ENCODE data around the gene SEPTIN5. TPM values are rescaled to one million over a fixed set of nuclear protein-coding genes. Genes with fewer than 3 reads are reported as not detected.

The SEPTIN5 gene
- total and polyA plus RNA-seq, 9 of the 15 experiments (the other 6 are each of a cell fraction or from before 2014, with no cell fraction given): 0.03 to 195 (median 119) TPM

GRCh38 chr22:19715188-19715930 is 1.1 kb downstream of the SEPTIN5 start (continued):
- TF ChIP-seq ZNF23 (CRISPR knock-in tag; IDR thresholded peaks at IDR 0.05) (no peak), YY1 (IDR thresholded peaks at IDR 0.05; ENCODE audit: borderline replicate concordance in 1 of 3, control insufficient read depth in 1 of 3, extremely low read depth in 1 of 3, insufficient read depth in 3 of 3, insufficient read length in 1 of 3, insufficient replicate concordance in 2 of 3, low read depth in 1 of 3, low read length in 2 of 3) (peak in 1 of 3 experiments; percentile 7), ZNF655 (CRISPR knock-in tag; IDR thresholded peaks at IDR 0.05) (no peak), ETS1 (conservative IDR thresholded peaks at IDR 0.05; ENCODE audit: control insufficient read depth, low read depth, low read length) (no peak), KLF1 (tag; IDR thresholded peaks at IDR 0.05) (no peak), HNRNPH1 (optimal IDR thresholded peaks at IDR 0.05; ENCODE audit: low read depth, low read length) (no peak), TCF3 (CRISPR knock-in tag; IDR thresholded peaks at IDR 0.05) (no peak), SP2 (IDR thresholded peaks at IDR 0.05; ENCODE audit: extremely low read depth, low read depth, low read length, poor library complexity, severe bottlenecking) (peak; percentile 3), MTA1 (IDR thresholded peaks at IDR 0.05; ENCODE audit: borderline replicate concordance) (0 out of 2 replicates have a peak, but pooled peaks have one; percentile 13), KLF6 (CRISPR knock-in tag; IDR thresholded peaks at IDR 0.05; ENCODE audit: borderline replicate concordance) (no peak), ZFP1 (CRISPR knock-in tag; IDR thresholded peaks at IDR 0.05) (no peak), SIRT6 (IDR thresholded peaks at IDR 0.05; ENCODE audit: low read depth, low read length) (no peak), MLX (CRISPR knock-in tag; conservative IDR thresholded peaks at IDR 0.05) (0 out of 4 replicates have a peak, but pooled peaks of 1 of the 2 experiments have one; percentile 4), KDM2B (CRISPR knock-in tag; IDR thresholded peaks at IDR 0.05) (no peak)
- TF ChIP-seq, protein P1, sequence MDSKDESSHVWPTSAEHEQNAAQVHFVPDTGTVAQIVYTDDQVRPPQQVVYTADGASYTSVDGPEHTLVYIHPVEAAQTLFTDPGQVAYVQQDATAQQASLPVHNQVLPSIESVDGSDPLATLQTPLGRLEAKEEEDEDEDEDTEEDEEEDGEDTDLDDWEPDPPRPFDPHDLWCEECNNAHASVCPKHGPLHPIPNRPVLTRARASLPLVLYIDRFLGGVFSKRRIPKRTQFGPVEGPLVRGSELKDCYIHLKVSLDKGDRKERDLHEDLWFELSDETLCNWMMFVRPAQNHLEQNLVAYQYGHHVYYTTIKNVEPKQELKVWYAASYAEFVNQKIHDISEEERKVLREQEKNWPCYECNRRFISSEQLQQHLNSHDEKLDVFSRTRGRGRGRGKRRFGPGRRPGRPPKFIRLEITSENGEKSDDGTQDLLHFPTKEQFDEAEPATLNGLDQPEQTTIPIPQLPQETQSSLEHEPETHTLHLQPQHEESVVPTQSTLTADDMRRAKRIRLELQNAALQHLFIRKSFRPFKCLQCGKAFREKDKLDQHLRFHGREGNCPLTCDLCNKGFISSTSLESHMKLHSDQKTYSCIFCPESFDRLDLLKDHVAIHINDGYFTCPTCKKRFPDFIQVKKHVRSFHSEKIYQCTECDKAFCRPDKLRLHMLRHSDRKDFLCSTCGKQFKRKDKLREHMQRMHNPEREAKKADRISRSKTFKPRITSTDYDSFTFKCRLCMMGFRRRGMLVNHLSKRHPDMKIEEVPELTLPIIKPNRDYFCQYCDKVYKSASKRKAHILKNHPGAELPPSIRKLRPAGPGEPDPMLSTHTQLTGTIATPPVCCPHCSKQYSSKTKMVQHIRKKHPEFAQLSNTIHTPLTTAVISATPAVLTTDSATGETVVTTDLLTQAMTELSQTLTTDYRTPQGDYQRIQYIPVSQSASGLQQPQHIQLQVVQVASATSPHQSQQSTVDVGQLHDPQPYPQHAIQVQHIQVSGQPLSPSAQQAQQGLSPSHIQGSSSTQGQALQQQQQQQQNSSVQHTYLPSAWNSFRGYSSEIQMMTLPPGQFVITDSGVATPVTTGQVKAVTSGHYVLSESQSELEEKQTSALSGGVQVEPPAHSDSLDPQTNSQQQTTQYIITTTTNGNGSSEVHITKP (IDR thresholded peaks at IDR 0.05; ENCODE audit: partially characterized antibody): peak; percentile 45
